Measurements from ENCODE around the gene SPIN1.
"Not testable (repeated sequence)": the region's sequence is repeated elsewhere in the genome, so short reads cannot be mapped to it uniquely, and the experiment has no call there.

SPIN1 gene

GRCh38 chr9:88388203-88388885 is at the start of gene SPIN1:
Gene SPIN1, plus strand, starts transcription at chr9:88388444. Its CDS starts 38,096 bp downstream, at chr9:88426540.
- peak; percentile 84 for DNase-seq (ENCODE audit: low read depth)

- no peak for DNase-seq (ENCODE audit: low read depth)
Observed at GRCh38 chr9:88339317-88339716, 48.9 kb upstream of the SPIN1 start.

GRCh38 chr9:88342246-88342645 is 46.0 kb upstream of the SPIN1 start:
- no peak for DNase-seq (ENCODE audit: low read depth)

DNA sequence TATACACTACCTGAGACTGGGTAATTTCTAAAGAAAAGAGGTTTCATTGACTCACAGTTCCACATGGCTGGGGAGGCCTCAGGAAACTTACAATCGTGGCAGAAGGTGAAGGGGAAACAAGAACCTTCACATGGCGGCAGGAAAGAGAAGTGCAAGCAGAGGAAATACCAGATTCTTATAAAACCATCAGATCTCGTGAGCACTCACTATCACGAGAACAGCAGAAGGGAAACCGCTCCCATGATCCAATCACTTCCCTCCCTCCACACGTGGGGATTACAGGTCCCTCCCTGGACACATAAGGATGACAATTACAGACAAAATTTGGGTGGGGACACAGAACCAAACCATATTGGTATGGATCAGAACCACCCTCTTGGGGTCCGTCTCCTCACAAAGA is 44.2 kb upstream of the SPIN1 start:
- no peak for DNase-seq (ENCODE audit: low read depth)

DNA sequence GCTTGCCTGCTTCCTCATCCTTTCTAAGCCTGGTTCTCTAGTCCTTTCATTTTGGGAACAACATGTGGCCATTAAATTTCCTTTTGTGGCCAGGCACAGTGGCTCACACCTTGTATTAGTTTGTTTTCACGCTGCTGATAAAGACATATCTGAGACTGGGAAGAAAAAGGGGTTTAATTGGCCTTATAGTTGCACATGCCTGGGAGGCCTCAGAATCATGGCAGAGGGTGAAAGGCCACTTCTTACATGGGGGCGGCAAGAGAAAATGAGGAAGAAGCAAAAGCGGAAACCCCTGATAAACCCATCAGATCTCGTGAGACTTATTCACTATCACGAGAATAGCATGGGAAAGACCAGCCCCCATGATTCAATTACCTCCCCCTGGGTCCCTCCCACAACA is 37.9 kb upstream of the SPIN1 start:
- not testable (repeated sequence) for DNase-seq (ENCODE audit: low read depth)

GRCh38 chr9:88355166-88355565 is 33.1 kb upstream of the SPIN1 start:
- DNase-seq (ENCODE audit: low read depth): no peak

DNA sequence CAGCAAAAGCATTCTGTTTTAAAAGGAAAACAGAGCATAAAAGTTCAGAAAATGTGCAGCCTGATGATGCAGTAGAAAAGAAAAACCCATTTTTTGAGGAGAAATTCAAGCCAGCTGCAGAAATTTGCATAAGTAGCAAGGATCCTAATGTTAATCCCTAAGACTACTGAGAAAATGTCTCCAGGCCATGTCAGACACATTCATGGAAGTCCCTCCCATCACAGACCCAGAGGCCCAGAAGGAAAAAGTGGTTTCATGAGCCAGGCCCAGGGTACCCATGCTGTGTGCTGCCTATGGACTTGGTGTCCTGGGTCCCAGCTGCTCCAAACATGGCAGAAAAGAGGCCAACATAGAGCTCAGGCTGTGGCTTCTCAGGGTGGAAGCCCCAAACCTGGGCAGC is 31.0 kb upstream of the SPIN1 start:
- not testable (repeated sequence) for DNase-seq (ENCODE audit: low read depth)

GRCh38 chr9:88358723-88359122 is 29.5 kb upstream of the SPIN1 start:
- DNase-seq (ENCODE audit: low read depth): no peak

GRCh38 chr9:88359974-88360373 is 28.3 kb upstream of the SPIN1 start:
- no peak for DNase-seq (ENCODE audit: low read depth)

- DNase-seq (ENCODE audit: low read depth): no peak
Observed at GRCh38 chr9:88362681-88363080, 25.6 kb upstream of the SPIN1 start.

DNA sequence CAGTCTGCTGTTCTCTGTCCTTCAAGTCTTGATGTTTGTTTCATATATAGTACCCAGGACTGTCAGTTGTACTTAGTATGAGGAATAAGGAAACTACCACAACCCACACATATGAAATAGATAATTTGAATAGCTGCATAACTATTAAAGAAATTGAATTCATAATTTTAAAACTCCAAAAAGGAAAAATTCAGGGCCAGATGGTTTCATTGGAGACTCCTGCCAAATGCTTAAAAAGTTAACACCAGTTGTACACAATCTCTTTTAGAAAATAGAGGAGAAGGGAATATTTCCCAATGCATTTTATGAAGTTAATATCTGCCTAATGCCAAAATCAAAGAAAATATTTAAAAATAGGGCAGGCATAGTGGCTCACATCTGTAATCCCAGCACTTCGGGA is 24.6 kb upstream of the SPIN1 start:
- DNase-seq (ENCODE audit: low read depth): no peak

- no peak for DNase-seq (ENCODE audit: low read depth)
Observed at GRCh38 chr9:88364706-88365105, 23.5 kb upstream of the SPIN1 start.

GRCh38 chr9:88370346-88370745 is 17.9 kb upstream of the SPIN1 start:
- no peak for DNase-seq (ENCODE audit: low read depth)

DNA sequence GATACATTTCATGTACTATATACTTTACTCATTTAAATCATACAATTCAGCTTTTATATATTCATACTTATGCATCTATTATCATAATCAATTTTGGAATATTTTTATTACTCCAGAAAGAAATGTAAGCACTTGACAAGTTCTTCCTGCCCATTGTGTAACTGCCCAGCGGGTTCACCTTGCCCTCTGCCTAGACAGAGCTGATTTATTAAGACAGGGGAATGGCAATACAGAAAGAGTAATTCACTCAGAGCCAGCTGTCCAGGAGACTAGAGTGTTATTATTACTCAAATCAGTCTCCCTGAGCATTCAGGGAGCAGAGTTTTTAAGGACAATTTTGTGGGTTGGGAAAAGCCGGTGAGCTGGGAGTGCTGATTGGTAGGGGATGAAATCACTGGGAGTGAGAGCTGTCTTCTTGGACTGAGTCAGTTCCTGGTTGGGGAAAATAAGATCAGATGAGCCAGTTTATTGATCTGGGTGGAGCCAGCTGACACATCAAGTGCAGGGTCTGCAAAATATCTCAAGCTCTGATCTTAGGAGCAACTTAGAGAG is 16.1 kb upstream of the SPIN1 start:
- DNase-seq (ENCODE audit: low read depth): no peak

DNA sequence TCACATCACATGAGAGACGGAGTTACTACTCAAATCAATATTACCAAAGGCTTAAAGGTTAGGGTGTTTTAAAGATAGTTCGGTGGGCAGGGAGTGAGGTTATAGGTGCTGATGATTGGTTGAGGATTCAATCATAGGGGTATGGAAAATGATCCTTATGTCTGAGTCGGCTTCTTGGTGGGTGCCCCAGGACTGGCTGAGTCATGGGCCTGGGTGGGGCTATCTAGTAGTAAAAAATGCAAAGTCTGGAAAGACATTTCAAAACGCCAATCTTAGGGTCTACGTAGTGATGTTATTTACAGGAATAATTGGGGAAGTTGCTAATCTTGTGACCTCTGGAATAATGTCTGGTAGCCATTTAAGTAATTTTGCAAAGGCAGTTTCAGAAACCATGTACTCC is 15.2 kb upstream of the SPIN1 start:
- no peak for DNase-seq (ENCODE audit: low read depth)

DNA sequence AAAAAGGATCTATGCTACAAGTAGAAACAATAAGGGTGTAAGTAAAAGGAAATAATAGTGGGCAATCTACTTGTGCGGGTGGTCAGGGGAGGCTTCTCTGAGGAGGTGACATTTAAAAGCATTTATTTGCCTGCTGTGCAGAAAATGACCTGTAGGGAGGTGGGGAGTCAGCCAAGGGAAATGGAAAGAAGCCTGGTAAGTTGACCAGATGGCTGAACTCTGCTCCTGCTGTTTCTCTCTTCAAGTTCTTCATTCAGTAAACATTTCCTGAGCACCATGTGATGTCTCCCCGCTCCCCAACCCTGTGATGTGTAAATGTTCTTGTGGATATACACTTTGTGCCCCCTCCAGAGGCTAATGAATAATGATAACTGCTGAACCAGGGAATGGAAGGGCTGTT is 9.9 kb upstream of the SPIN1 start:
- DNase-seq (ENCODE audit: low read depth): no peak

DNA sequence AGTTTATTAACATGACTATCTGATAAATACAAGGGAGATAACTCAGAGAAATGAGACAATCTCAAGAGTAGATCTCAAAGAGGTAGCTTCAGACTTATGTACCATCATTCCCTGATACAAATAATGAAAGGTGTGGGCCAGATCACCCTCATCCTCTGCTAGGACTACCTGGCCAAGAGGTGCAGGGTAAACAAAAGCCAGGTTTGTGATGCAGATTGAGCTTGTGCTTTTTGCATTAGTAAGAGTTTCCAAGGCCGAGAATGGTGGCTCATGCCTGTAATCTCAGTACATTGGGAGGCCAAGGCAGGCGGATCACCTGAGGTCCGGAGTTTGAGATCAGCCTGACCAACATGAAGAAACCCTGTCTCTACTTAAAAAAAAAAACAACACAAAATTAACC is 8.9 kb upstream of the SPIN1 start:
- DNase-seq (ENCODE audit: low read depth): no peak

GRCh38 chr9:88380118-88380517 is 8.1 kb upstream of the SPIN1 start:
- no peak for DNase-seq (ENCODE audit: low read depth)

DNA sequence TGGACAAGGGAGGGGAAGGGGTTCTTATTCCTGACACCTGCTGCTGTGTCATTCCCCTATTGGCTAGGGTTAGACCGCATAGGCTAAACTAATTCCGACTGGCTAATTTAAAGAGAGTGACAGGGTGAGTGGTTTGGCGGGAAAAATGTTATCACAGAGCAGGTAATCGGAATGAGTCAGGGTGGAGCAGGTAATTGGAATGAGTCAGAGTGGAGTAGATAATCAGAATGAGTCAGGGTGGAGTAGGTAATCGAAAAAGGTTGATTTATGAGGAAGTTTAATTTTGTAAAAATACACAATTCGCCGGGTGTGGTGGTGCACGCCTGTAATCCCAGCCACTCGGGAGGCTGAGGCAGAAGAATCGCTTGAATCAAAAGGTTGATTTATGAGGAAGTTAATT is 6.9 kb upstream of the SPIN1 start:
- DNase-seq (ENCODE audit: low read depth): not testable (repeated sequence)

DNA sequence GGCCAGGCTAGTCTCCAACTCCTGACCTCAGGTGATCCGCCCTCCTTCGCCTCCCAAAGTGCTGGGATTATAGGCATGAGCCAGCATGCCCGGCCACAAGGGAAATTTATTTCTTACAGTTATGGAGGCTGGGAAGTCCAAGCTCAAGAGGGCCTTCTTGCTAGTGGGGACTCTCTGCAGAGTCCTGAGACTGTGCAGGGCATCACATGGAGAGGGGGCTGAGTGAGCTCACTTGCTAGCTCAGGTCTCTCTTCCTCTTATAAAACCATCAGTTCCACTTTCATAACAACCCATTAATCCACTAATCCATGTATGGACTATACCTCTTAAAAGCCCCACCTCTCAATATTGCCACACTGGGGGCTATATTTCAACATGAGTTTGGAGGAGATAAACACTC is 5.1 kb upstream of the SPIN1 start:
- no peak for DNase-seq (ENCODE audit: low read depth)

GRCh38 chr9:88386137-88386536 is 2.1 kb upstream of the SPIN1 start:
- DNase-seq (ENCODE audit: low read depth): not testable (repeated sequence)

- DNase-seq (ENCODE audit: low read depth): peak; percentile 1
Observed at GRCh38 chr9:88387036-88387551, 1.1 kb upstream of the SPIN1 start.

DNA sequence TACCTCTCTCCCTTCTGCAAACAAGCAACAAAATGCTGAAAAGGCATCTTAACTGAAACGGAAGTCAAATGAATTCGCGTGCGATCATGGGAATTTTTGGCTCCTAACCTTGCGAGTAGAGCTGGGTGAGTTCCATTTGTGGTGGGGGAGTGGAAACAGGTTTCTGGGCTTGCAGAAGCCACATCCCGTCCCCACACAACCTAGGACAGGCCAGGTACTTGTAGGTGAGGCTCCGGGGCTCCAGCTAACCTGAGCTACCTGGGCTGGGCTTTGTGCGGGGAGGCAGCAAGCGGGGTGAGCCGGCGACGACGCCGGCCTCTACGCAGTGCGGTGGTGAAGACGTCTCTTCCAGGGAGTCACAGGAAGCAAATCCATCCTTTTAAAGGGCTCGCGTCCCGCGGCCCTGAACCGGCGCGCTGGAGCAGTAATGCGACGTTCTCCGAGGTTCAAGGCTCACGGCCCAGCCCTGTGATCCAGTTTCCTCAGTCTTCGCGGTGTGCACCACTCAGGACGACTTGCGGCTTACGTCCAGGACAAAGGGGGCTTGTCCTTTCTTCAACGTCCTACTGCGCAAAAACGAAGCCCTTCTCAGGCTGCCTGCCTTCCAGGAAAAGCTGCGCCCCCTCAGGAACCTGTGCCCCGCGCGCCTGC is 567 bp upstream of the SPIN1 start:
- peak; percentile 10 for DNase-seq (ENCODE audit: low read depth)
